ENCODE data around the gene ZSCAN12. TPM values are rescaled to one million over a fixed set of nuclear protein-coding genes. Genes with fewer than 3 reads are reported as not detected.
"Not testable (repeated sequence)": the region's sequence is repeated elsewhere in the genome, so short reads cannot be mapped to it uniquely, and the experiment has no call there.

ZSCAN12 gene
- total and polyA plus RNA-seq, 11 donors, result 0.99 to 4.0 (median 2.7) TPM

- Histone ChIP-seq H3K36me3 (no peaks in the 10 kb centered on the region), H3K27ac (no peak overlapping the region)
- no peak for ATAC-seq
Measured at GRCh38 chr6:28410767-28411166, 11.2 kb upstream of the ZSCAN12 start.

GRCh38 chr6:28408076-28408802 is 8.7 kb upstream of the ZSCAN12 start:
- Histone ChIP-seq H3K4me1 (no peaks in the 10 kb centered on the region), H3K27me3 (peaks cover 0 to 14% (median 0%) of the 10 kb centered on the region in 9 donors), H3K4me3 (no peak overlapping the region), H3K9me3 (peaks cover 0 to 5% (median 0%) of the 10 kb centered on the region in 12 donors), H3K27ac (no peak overlapping the region), H3K36me3 (no peaks in the 10 kb centered on the region)
- DNase-seq (no peak), ATAC-seq (no peak)
- WGBS, 4 donors, result 73 to 90% (median 88%) methylated on average over 5 of the region's 5 CpGs
- TF ChIP-seq CTCF (IDR thresholded peaks at IDR 0.05), result no peak
- no peak for TF ChIP-seq POLR2A (IDR thresholded peaks at IDR 0.05)
- intact Hi-C loops (cut with DNase I), result no loop called here

More at GRCh38 chr6:28410767-28411166, 11.2 kb upstream of the ZSCAN12 start:
- Histone ChIP-seq H3K4me3 (no peak overlapping the region), H3K27me3 (peaks cover 0 to 10% (median 0%) of the 10 kb centered on the region in 9 donors), H3K4me1 (no peaks in the 10 kb centered on the region), H3K9me3 (peaks cover 0 to 12% (median 0%) of the 10 kb centered on the region in 12 donors)
- TF ChIP-seq CTCF (IDR thresholded peaks at IDR 0.05) (no peak), POLR2A (IDR thresholded peaks at IDR 0.05) (no peak)
- intact Hi-C loops (cut with DNase I), result no loop called here
- DNase-seq, result no peak
- 96 to 99% (median 98%) methylated on average over 2 of the region's 2 CpGs for WGBS, 4 donors

- WGBS, 4 donors, result 43 to 57% (median 53%) methylated on average over 2 of the region's 2 CpGs
- no peak for DNase-seq
- TF ChIP-seq CTCF (IDR thresholded peaks at IDR 0.05), result no peak
- TF ChIP-seq POLR2A (IDR thresholded peaks at IDR 0.05), result no peak
- Histone ChIP-seq H3K27me3 (peaks cover 0 to 14% (median 0%) of the 10 kb centered on the region in 9 donors), H3K27ac (no peak overlapping the region), H3K9me3 (peaks cover 0 to 5% (median 0%) of the 10 kb centered on the region in 12 donors), H3K4me3 (no peak overlapping the region), H3K4me1 (no peaks in the 10 kb centered on the region), H3K36me3 (no peaks in the 10 kb centered on the region)
- no peak for ATAC-seq
- intact Hi-C loops (cut with DNase I), result no loop called here
Measured at GRCh38 chr6:28407401-28407800, 7.9 kb upstream of the ZSCAN12 start.

DNA sequence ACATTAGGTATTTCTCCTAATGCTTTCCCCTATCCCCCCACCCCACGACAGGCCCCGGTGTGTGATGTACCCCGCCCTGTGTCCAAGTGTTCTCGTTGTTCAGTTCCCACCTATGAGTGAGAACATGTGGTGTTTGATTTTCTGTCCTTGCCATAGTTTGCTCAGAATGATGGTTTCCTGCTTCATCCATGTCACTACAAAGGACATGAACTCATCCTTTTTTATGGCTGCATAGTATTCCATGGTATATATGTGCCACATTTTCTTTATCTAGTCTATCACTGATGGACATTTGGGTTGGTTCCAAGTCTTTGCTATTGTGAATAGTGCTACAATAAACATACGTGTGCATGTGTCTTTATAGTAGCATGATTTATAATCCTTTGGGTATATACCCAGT is 4.4 kb upstream of the ZSCAN12 start:
- 83 to 95% (median 93%) methylated on average over 5 of the region's 5 CpGs for WGBS, 4 donors
- H3K36me3 ChIP-seq, result not testable (repeated sequence)

More for the DNA sequence above, 4.4 kb upstream of the ZSCAN12 start:
- H3K27ac ChIP-seq; ATAC-seq; H3K9me3 ChIP-seq; intact Hi-C loops (cut with DNase I); H3K4me1 ChIP-seq; DNase-seq; H3K4me3 ChIP-seq: not testable (repeated sequence)
- peaks cover 0 to 14% (median 0%) of the 10 kb centered on the region in 9 donors for H3K27me3 ChIP-seq
